GM06990 (cell line): Measurements from ENCODE around the gene AKT3.

Experiments used
- DNase-seq: peaks from one replicate; pipeline ENCODE4 v3.0.0-alpha.2; 2011; ENCODE audit not compliant: insufficient read length; ENCODE audit errors: extremely low read depth
- H3K27me3 ChIP-seq: replicated peaks from 2 replicates; pipeline ENCODE4 v1.6.0; 2011; ENCODE audit warnings: low read length; ENCODE audit not compliant: control insufficient read depth, insufficient read depth
- H3K36me3 ChIP-seq: 2 replicates; pipeline ENCODE4 v1.5.1; 2011; ENCODE audit warnings: low read length; ENCODE audit not compliant: control insufficient read depth, insufficient read depth
- H3K4me3 ChIP-seq: replicated peaks from 2 replicates; pipeline ENCODE4 v1.5.1; 2011; ENCODE audit warnings: low read depth, mild to moderate bottlenecking, control low read depth, low read length
- CTCF ChIP-seq: IDR thresholded peaks from 2 replicates; pipeline ENCODE4 v1.5.1; 2011; ENCODE audit warnings: low read length, control low read depth, mild to moderate bottlenecking, inconsistent platforms; ENCODE audit not compliant: insufficient read depth, poor library complexity, severe bottlenecking

Gene AKT3

GRCh38 chr1:243564814-243565213 lies 285.2 kb downstream of the AKT3 start:
- H3K36me3 ChIP-seq, result no peaks in the 10 kb centered on the region
- TF ChIP-seq CTCF, result no peak

GRCh38 chr1:243563732-243564131 lies 286.3 kb downstream of the AKT3 start:
- no peak overlapping the region for H3K4me3 ChIP-seq
- no peaks in the 10 kb centered on the region for H3K36me3 ChIP-seq
- no peak for TF ChIP-seq CTCF
- H3K27me3 ChIP-seq, result no peaks in the 10 kb centered on the region
- no peak for DNase-seq

More at GRCh38 chr1:243564814-243565213, 285.2 kb downstream of the AKT3 start:
- no peak for DNase-seq
- no peak overlapping the region for H3K4me3 ChIP-seq
- H3K27me3 ChIP-seq, result no peaks in the 10 kb centered on the region

GRCh38 chr1:243562473-243562872 lies 287.6 kb downstream of the AKT3 start:
- H3K4me3 ChIP-seq, result no peak overlapping the region

GRCh38 chr1:243561588-243562319 lies 288.3 kb downstream of the AKT3 start:
- Histone ChIP-seq H3K4me3 (no peak overlapping the region), H3K36me3 (no peaks in the 10 kb centered on the region), H3K27me3 (no peaks in the 10 kb centered on the region)
- no peak for DNase-seq
- no peak for TF ChIP-seq CTCF

More at GRCh38 chr1:243562473-243562872, 287.6 kb downstream of the AKT3 start:
- Histone ChIP-seq H3K27me3 (no peaks in the 10 kb centered on the region), H3K36me3 (no peaks in the 10 kb centered on the region)
- DNase-seq, result no peak
- TF ChIP-seq CTCF, result no peak

- H3K27me3 ChIP-seq, result no peaks in the 10 kb centered on the region
- DNase-seq, result no peak
- TF ChIP-seq CTCF, result no peak
- H3K36me3 ChIP-seq, result no peaks in the 10 kb centered on the region
- no peak overlapping the region for H3K4me3 ChIP-seq
These were observed 290.4 kb downstream of the AKT3 start for GRCh38 chr1:243559575-243560162.
